Mesodermal cell (in vitro differentiated cells): ENCODE measurements around the gene ARHGEF28.

Experiments
- H3K27ac ChIP-seq: 2 replicates; pipeline ENCODE4 v1.7.0; 2013; ENCODE audit warnings: mild to moderate bottlenecking, low read depth, low read length, moderate library complexity; ENCODE audit not compliant: severe bottlenecking
- H3K36me3 ChIP-seq: 2 replicates; pipeline ENCODE4 v1.7.1; 2013; ENCODE audit warnings: mild to moderate bottlenecking, low read length, moderate library complexity; ENCODE audit not compliant: control insufficient read depth, insufficient read depth
- H3K4me1 ChIP-seq: one replicate; pipeline ENCODE4 v1.7.1; 2013; ENCODE audit warnings: mild to moderate bottlenecking, low read length; ENCODE audit not compliant: insufficient read depth, control insufficient read depth, poor library complexity, severe bottlenecking
- H3K4me3 ChIP-seq: 2 replicates; pipeline ENCODE4 v1.7.0; 2013; ENCODE audit warnings: low read length, control low read depth, mild to moderate bottlenecking; ENCODE audit not compliant: insufficient read depth, poor library complexity, severe bottlenecking; ENCODE audit errors: extremely low read depth
- H3K9me3 ChIP-seq: 2 replicates; pipeline ENCODE4 v1.7.1; 2013; ENCODE audit warnings: mild to moderate bottlenecking, low read length, moderate library complexity; ENCODE audit not compliant: control insufficient read depth
- WGBS, 2 experiments: methylation state at CpG; one replicate each; pipeline ENCODE4 v1.1.5; 2013; ENCODE audit warnings: missing lambda C conversion rate in 2 of 2; ENCODE audit not compliant: insufficient coverage in 2 of 2; 5-methylcytosine and 5-hydroxymethylcytosine counted together

The ARHGEF28 gene

DNA sequence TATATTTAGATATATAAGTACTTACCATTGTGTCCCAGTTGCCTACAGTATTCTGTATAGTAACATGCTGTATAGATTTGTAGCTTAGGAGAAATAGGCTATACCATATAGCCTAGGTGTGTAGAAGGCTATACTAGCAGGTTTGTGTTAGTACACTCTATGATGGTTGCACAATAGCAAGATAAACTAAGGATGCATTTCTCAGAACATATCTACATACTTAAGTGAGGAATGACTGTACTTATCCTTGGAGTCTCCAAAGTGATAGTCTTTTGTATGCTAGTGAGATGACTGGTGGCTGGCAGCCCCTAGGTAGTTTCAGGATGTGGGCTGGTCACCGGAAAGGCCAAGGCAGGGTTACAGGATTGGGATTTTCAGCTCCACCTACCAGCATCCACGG, 208.7 kb downstream of the ARHGEF28 start:
- WGBS, 2 experiments, result no CpG with 5 or more reads among the region's 2 CpGs
- H3K9me3 ChIP-seq, result no peaks in the 10 kb centered on the region
- H3K4me3 ChIP-seq, result no peak overlapping the region
- no peaks in the 10 kb centered on the region for H3K36me3 ChIP-seq
- no peak overlapping the region for H3K27ac ChIP-seq
- no peaks in the 10 kb centered on the region for H3K4me1 ChIP-seq

DNA sequence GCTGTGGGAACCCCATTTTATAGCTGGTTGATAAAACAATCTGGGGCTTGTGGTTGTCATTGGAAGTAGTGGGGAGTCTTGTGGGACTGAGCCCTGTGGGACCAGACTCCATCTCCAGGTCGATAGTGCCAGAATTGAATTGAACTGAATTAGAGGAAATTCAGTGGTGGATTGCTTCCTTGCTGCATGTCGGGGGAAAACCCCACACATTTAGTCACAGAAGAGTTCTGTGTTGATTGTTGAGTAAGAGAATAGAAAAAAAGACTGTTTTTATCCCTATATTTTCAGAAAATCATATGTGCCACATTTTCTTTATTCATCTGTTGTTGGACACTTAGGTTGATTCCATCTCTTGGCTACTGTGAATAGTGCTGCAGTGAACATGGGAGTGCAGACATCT, 209.7 kb downstream of the ARHGEF28 start:
- no peak overlapping the region for H3K4me3 ChIP-seq
- WGBS, 2 experiments, result no CpG with 5 or more reads among the region's 2 CpGs

DNA sequence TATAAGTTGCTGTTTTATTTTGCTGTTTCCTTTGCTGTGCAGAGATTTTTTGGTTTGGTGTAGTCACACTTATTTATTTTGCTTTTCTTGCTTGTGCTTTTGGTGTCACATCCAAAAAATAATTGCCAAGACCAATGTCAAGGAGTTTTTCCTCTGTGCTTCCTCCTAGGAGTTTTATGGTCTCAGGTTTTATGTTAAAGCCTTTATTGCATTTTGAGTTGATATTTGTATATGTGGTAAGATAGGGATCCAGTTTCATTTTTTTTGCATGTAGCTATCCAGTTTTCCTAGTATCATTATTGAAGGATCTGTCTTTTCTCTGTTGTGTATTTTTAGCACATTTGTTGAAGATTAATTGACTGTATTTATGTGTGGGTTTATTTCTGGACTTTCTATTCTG, 210.6 kb downstream of the ARHGEF28 start:
- Histone ChIP-seq H3K9me3 (no peaks in the 10 kb centered on the region), H3K27ac (no peak overlapping the region), H3K4me3 (no peak overlapping the region), H3K36me3 (no peaks in the 10 kb centered on the region), H3K4me1 (no peaks in the 10 kb centered on the region)

More for the DNA sequence above, 209.7 kb downstream of the ARHGEF28 start:
- no peaks in the 10 kb centered on the region for H3K4me1 ChIP-seq
- H3K36me3 ChIP-seq, result no peaks in the 10 kb centered on the region
- no peaks in the 10 kb centered on the region for H3K9me3 ChIP-seq
- H3K27ac ChIP-seq, result no peak overlapping the region

GRCh38 chr5:73838901-73839300, 212.9 kb downstream of the ARHGEF28 start:
- Histone ChIP-seq H3K4me3 (no peak overlapping the region), H3K9me3 (no peaks in the 10 kb centered on the region), H3K27ac (no peak overlapping the region), H3K4me1 (no peaks in the 10 kb centered on the region), H3K36me3 (no peaks in the 10 kb centered on the region)
- WGBS, 2 experiments, result no CpG with 5 or more reads among the region's 1 CpG

- H3K36me3 ChIP-seq, result no peaks in the 10 kb centered on the region
- no peaks in the 10 kb centered on the region for H3K9me3 ChIP-seq
- H3K4me3 ChIP-seq, result no peak overlapping the region
- no peaks in the 10 kb centered on the region for H3K4me1 ChIP-seq
- H3K27ac ChIP-seq, result no peak overlapping the region
Observed at GRCh38 chr5:73841641-73842040, 215.6 kb downstream of the ARHGEF28 start.

DNA sequence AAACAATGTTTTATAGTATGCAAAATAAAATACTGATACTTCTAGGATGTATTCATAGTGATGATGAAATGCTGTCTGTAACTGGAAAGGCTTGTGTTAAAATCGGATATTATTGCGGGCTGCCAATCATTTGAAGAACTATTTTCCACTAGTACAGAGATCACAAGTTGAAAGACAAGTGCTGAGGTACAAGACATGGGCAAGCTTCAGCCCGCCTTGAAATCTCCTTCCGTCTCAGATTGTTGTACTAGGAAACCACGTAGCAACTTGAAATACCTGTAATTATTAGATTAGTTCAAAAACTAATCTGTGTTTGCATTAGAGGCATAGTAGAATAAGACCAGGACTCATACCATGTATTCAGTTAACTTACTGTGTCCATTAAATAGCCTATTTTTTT, 218.2 kb downstream of the ARHGEF28 start:
- Histone ChIP-seq H3K4me3 (no peak overlapping the region), H3K36me3 (no peaks in the 10 kb centered on the region), H3K27ac (no peak overlapping the region), H3K4me1 (no peaks in the 10 kb centered on the region), H3K9me3 (no peaks in the 10 kb centered on the region)
- 88 to 100% methylated on average over 1 to 2 of the region's 5 CpGs for WGBS, 2 experiments

- Histone ChIP-seq H3K9me3 (no peaks in the 10 kb centered on the region), H3K4me3 (no peak overlapping the region), H3K36me3 (no peaks in the 10 kb centered on the region), H3K4me1 (no peaks in the 10 kb centered on the region), H3K27ac (no peak overlapping the region)
- WGBS, 2 experiments, result 20 to 57% methylated on average over 1 to 2 of the region's 2 CpGs
Observed at GRCh38 chr5:73851471-73852181, 225.6 kb downstream of the ARHGEF28 start.

- 80% methylated on average over 1 of the region's 4 CpGs; no CpG with 5 or more reads in 1 of the 2 experiments for WGBS, 2 experiments
- Histone ChIP-seq H3K9me3 (no peaks in the 10 kb centered on the region), H3K4me1 (no peaks in the 10 kb centered on the region), H3K27ac (no peak overlapping the region), H3K36me3 (no peaks in the 10 kb centered on the region), H3K4me3 (no peak overlapping the region)
Observed at GRCh38 chr5:73853091-73853490, 227.1 kb downstream of the ARHGEF28 start.

GRCh38 chr5:73856997-73857396, 231.0 kb downstream of the ARHGEF28 start:
- no peaks in the 10 kb centered on the region for H3K9me3 ChIP-seq
- H3K4me1 ChIP-seq, result no peaks in the 10 kb centered on the region
- 100% methylated on average over 4 of the region's 5 CpGs; no CpG with 5 or more reads in 1 of the 2 experiments for WGBS, 2 experiments

GRCh38 chr5:73857446-73857845, 231.4 kb downstream of the ARHGEF28 start:
- no CpG with 5 or more reads among the region's 3 CpGs for WGBS, 2 experiments
- no peak overlapping the region for H3K27ac ChIP-seq
- no peaks in the 10 kb centered on the region for H3K9me3 ChIP-seq
- no peaks in the 10 kb centered on the region for H3K4me1 ChIP-seq
- no peak overlapping the region for H3K4me3 ChIP-seq
- H3K36me3 ChIP-seq, result no peaks in the 10 kb centered on the region

More at GRCh38 chr5:73856997-73857396, 231.0 kb downstream of the ARHGEF28 start:
- no peak overlapping the region for H3K27ac ChIP-seq
- H3K4me3 ChIP-seq, result no peak overlapping the region
- no peaks in the 10 kb centered on the region for H3K36me3 ChIP-seq

DNA sequence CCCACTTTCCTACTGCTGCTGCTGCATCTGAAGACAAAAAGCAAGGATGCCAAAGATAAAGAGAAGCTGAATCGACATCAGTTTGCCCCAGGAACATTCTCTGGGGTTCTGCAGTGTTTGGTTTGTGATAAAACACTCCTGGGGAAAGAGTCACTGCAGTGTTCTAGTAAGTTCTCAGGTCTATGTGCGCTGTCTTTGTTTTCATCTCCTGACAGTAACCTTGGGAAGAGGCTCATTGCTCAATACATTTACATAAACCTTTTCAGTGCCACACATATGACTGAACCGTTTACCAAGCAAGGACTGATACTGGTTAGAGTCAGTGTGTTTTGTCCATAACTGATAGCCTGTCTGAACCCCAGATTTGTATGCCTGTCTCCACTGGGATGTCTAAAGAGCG, 232.1 kb downstream of the ARHGEF28 start:
- Histone ChIP-seq H3K4me3 (no peak overlapping the region), H3K27ac (no peak overlapping the region), H3K36me3 (no peaks in the 10 kb centered on the region), H3K4me1 (no peaks in the 10 kb centered on the region), H3K9me3 (no peaks in the 10 kb centered on the region)
- WGBS, 2 experiments, result 81 to 91% methylated on average over 3 to 4 of the region's 4 CpGs
